Sigmoid colon (tissue), 7 donors: Measurements from ENCODE around the gene SP140L. TPM values are rescaled to one million over a fixed set of nuclear protein-coding genes. Genes with fewer than 3 reads are reported as not detected.

Experiments used
- DNase-seq: peaks from one replicate; pipeline ENCODE4 v3.0.0-alpha.2; 2019
- H3K27ac ChIP-seq, 4 donors: fragments of 200-600 bp; sonication (generic); one replicate each; pipeline ENCODE4 v1.5.1; 2016 to 2019; ENCODE audit warnings: mild to moderate bottlenecking in 1 of 4
- H3K27me3 ChIP-seq, 3 donors: fragments of 200-600 bp; sonication (generic); one replicate each; pipeline ENCODE4 v1.5.1; 2019; ENCODE audit warnings: mild to moderate bottlenecking in 1 of 3
- H3K36me3 ChIP-seq, 4 donors: fragments of 200-600 bp; sonication (generic); one replicate each; pipeline ENCODE4 v1.5.1; 2016 to 2019
- H3K4me1 ChIP-seq, 4 donors: fragments of 200-600 bp; sonication (generic); one replicate each; pipeline ENCODE4 v1.5.1; 2017 to 2019
- H3K4me3 ChIP-seq, 4 donors: fragments of 200-600 bp; sonication (generic); one replicate each; pipeline ENCODE4 v1.5.1; 2017 to 2019; ENCODE audit warnings: mild to moderate bottlenecking in 2 of 4, moderate library complexity in 1 of 4
- H3K9me3 ChIP-seq, 4 donors: fragments of 200-600 bp in 3 of 4; sonication (generic) in 3 of 4; one replicate each; pipeline versions ENCODE4 v1.5.1 to v1.6.1; 2013 to 2019
- EP300 ChIP-seq, 4 donors: sonication (generic); formaldehyde crosslinking; IDR thresholded peaks; one replicate each; pipeline ENCODE4 v1.6.1; 2017; ENCODE audit warnings: antibody characterized with exemption in 4 of 4
- POLR2A ChIP-seq, 2 donors: fragments of 450-650 bp; IDR thresholded peaks; one replicate each; pipeline ENCODE4 v1.6.1; 2016; ENCODE audit warnings: antibody characterized with exemption in 2 of 2, mild to moderate bottlenecking in 2 of 2, moderate library complexity in 2 of 2
- POLR2AphosphoS5 ChIP-seq, 4 donors: sonication (generic); formaldehyde crosslinking; IDR thresholded peaks; one replicate each; pipeline ENCODE4 v1.6.1; 2017; ENCODE audit warnings: antibody characterized with exemption in 4 of 4
- WGBS, 2 donors: extraction: QIAGEN DNeasy Blood & Tissue Kit; methylation state at CpG; one replicate each; pipeline ENCODE4 v1.1.7; 2013; 5-methylcytosine and 5-hydroxymethylcytosine counted together
- intact Hi-C: fragments of 100-400 bp; cut with DNase I; formaldehyde crosslinking; loops from one replicate; pipeline ENCODE4 v1.15.1; 2023
- polyA plus RNA-seq, 3 donors: library from polyadenylated mRNA; stranded (reverse); fragments of 200-250 nt; gene quantifications; one replicate each; pipeline ENCODE4 v1.2.3, GENCODE V29; 2013
- total RNA-seq, 4 donors: library from RNA; depleted of rRNA; stranded (reverse); fragments of >200 nt; gene quantifications; one replicate each; pipeline ENCODE4 v1.1.0, GENCODE V29; 2016
- TF ChIP-seq, protein P1 (sequence below), 4 experiments: fragments of 450-650 bp in 3 of 4; fragments of 200-600 bp in 1 of 4; IDR thresholded peaks; one replicate each; pipeline ENCODE4 v1.5.1; 2016 to 2019; ENCODE audit warnings: antibody characterized with exemption in 4 of 4, mild to moderate bottlenecking in 3 of 4, moderate library complexity in 2 of 4
- donor health status: healthy with polysubstance abuse.
- donor health status: Bipolar disorder and iron deficiency.
- donor health status: healthy.

SP140L gene
- total and polyA plus RNA-seq, 7 donors: 4.3 to 28.2 (median 8.2) TPM

DNA sequence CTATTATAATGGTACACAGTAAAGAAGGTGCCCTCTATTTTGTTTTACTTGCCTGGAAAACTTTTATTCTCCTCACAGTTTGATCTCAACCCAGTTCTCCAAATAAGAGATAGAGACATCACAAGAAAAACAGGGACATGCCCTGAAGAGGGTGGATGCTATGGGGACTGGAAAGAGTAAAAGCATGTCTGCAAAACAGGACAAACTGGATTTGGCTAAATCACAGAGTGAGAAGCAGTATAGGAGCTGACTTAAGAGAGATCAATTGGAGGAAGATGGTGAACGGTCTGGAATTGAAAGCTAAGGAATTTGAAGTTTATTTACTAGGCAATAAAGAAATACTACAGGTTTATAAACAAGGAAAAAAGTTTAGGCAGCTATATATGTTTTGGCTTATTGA, 33.0 kb downstream of the SP140L start:
- WGBS, 2 donors: 30 to 61% methylated on average over 1 of the region's 1 CpG
- Histone ChIP-seq H3K27me3 (no peaks in the 10 kb centered on the region), H3K9me3 (peaks cover 0 to 2% (median 0%) of the 10 kb centered on the region in 4 donors), H3K27ac (no peak overlapping the region), H3K4me1 (no peaks in the 10 kb centered on the region), H3K36me3 (peaks cover 0 to 47% (median 2%) of the 10 kb centered on the region in 4 donors), H3K4me3 (no peak overlapping the region)
- intact Hi-C loops: no loop called here
- no peak for DNase-seq
- no peak for TF ChIP-seq EP300 (IDR thresholded peaks at IDR 0.05)
- TF ChIP-seq POLR2AphosphoS5 (IDR thresholded peaks at IDR 0.05): no peak
- TF ChIP-seq, protein P1, sequence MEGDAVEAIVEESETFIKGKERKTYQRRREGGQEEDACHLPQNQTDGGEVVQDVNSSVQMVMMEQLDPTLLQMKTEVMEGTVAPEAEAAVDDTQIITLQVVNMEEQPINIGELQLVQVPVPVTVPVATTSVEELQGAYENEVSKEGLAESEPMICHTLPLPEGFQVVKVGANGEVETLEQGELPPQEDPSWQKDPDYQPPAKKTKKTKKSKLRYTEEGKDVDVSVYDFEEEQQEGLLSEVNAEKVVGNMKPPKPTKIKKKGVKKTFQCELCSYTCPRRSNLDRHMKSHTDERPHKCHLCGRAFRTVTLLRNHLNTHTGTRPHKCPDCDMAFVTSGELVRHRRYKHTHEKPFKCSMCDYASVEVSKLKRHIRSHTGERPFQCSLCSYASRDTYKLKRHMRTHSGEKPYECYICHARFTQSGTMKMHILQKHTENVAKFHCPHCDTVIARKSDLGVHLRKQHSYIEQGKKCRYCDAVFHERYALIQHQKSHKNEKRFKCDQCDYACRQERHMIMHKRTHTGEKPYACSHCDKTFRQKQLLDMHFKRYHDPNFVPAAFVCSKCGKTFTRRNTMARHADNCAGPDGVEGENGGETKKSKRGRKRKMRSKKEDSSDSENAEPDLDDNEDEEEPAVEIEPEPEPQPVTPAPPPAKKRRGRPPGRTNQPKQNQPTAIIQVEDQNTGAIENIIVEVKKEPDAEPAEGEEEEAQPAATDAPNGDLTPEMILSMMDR (IDR thresholded peaks at IDR 0.05): no peak

DNA sequence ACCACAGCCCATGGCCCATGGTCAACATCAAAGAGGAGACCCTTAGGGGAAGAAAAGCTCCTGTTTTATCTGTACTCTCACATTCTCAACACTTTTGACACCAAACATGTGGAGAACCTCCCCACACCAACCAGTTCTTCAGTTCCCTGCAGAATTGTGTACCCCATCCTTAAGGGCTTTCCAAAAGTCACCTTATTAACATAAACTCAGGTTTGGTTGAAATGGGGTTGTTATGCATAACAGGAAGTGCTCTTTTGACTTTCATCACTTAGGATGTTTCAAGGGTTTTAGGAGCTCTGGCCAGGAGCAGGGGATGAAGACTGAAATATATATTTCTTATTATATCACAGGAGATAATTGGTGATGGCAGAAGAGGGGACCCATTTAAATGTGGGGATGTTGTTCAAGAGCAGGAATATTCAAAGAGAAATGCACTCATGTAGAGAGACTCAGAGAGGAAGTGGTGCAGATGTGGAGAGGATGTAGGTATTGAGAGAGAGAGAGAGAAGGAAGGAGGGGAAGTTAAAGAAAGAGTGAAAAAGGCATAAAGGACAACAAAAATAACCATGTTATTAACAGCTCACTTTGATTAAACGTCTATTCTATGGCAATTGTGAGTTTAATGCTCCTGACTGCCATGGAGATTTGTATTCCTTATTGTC, 35.2 kb downstream of the SP140L start:
- 36 to 59% methylated on average over 1 of the region's 1 CpG for WGBS, 2 donors
- no peak for TF ChIP-seq EP300 (IDR thresholded peaks at IDR 0.05)
- TF ChIP-seq, protein P1 (IDR thresholded peaks at IDR 0.05): no peak
- no peak for TF ChIP-seq POLR2AphosphoS5 (IDR thresholded peaks at IDR 0.05)
- TF ChIP-seq POLR2A (IDR thresholded peaks at IDR 0.05): no peak
- Histone ChIP-seq H3K36me3 (peaks cover 0 to 47% (median 2%) of the 10 kb centered on the region in 4 donors), H3K9me3 (peaks cover 0 to under 1% (median 0%) of the 10 kb centered on the region in 4 donors), H3K4me3 (no peak overlapping the region), H3K4me1 (no peaks in the 10 kb centered on the region), H3K27ac (no peak overlapping the region), H3K27me3 (no peaks in the 10 kb centered on the region)
- DNase-seq: no peak
- intact Hi-C loops: no loop called here

DNA sequence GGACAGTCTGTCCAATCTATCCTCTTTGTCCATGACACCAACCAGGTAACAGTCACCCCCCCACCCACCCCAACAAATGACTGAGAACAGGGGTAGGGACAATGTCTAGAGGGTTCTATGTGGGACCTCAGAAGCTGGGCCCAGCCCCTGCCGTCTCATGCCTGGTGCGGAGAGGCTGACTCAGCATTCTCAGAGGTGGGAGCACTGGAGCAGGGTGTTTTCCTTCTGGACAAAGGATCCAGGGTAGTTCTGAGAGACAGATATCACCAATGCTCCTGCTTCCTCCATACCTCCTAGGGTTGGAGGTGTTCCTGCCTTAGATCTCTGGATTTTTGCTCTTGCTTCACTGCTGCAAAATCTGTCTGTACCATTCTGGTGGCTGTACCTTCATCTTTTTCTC, 55.1 kb downstream of the SP140L start:
- Histone ChIP-seq H3K27ac (no peak overlapping the region), H3K9me3 (no peaks in the 10 kb centered on the region), H3K36me3 (peaks cover 0 to 22% (median 0%) of the 10 kb centered on the region in 4 donors), H3K4me1 (no peaks in the 10 kb centered on the region), H3K4me3 (no peak overlapping the region), H3K27me3 (no peaks in the 10 kb centered on the region)
- 97% methylated on average over 2 of the region's 2 CpGs for WGBS, 2 donors
- intact Hi-C loops: no loop called here
- TF ChIP-seq, protein P1 (IDR thresholded peaks at IDR 0.05): no peak
- TF ChIP-seq POLR2AphosphoS5 (IDR thresholded peaks at IDR 0.05): no peak
- no peak for TF ChIP-seq POLR2A (IDR thresholded peaks at IDR 0.05)
- no peak for DNase-seq

DNA sequence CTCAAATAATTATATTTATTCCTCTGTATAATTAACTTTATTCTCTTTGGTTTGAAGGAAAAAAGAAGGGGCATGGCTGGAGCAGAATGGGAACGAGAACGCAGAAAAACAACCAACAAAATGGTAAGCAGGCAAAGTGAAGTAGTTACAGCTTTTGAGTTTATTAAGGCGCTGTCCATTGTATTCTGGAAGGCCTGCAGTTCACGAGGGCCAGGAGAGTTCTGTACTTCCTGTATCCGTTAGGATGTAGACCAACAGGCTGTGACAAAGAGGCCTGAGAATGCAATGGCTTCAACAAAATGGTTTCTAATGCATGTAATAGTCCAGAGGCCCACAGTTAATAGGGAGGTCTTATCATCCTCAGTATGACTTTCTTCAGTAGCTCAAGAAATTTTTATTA, 56.5 kb downstream of the SP140L start:
- DNase-seq: no peak
- Histone ChIP-seq H3K27ac (no peak overlapping the region), H3K27me3 (no peaks in the 10 kb centered on the region), H3K36me3 (peaks cover 0 to 23% (median 0%) of the 10 kb centered on the region in 4 donors), H3K4me3 (no peak overlapping the region), H3K4me1 (no peaks in the 10 kb centered on the region), H3K9me3 (no peaks in the 10 kb centered on the region)
- intact Hi-C loops: no loop called here
- no peak for TF ChIP-seq POLR2A (IDR thresholded peaks at IDR 0.05)
- TF ChIP-seq, protein P1 (IDR thresholded peaks at IDR 0.05): no peak
- TF ChIP-seq EP300 (IDR thresholded peaks at IDR 0.05): no peak
- TF ChIP-seq POLR2AphosphoS5 (IDR thresholded peaks at IDR 0.05): no peak
- WGBS, 2 donors: 93 to 96% methylated on average over 5 of the region's 5 CpGs

DNA sequence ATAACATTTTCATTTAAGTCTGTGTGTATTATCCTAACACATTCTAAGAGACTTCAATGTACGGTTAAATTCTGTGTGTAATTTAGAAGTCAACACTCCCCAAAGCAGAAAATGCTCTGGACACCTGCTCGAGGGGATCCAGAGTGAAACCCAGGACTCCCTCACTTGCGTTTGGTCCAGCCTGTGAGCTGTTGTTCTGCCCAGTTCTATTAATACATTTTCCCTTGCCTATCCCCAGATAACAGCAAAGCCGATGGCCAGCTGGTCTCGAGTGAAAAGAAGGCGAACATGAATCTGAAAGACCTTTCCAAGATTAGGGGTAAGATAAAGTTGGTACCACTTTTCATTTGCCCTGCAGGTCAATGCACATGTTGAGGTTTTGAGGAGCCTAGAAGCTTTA, 58.0 kb downstream of the SP140L start:
- no peak for DNase-seq
- peaks cover 0 to 38% (median 5%) of the 10 kb centered on the region in 4 donors for H3K36me3 ChIP-seq
- H3K4me1 ChIP-seq: no peaks in the 10 kb centered on the region
- H3K27me3 ChIP-seq: no peaks in the 10 kb centered on the region
- TF ChIP-seq, protein P1 (IDR thresholded peaks at IDR 0.05): no peak
- TF ChIP-seq EP300 (IDR thresholded peaks at IDR 0.05): no peak
- TF ChIP-seq POLR2A (IDR thresholded peaks at IDR 0.05): no peak
- TF ChIP-seq POLR2AphosphoS5 (IDR thresholded peaks at IDR 0.05): no peak
- WGBS, 2 donors: 96 to 97% methylated on average over 6 of the region's 6 CpGs
- H3K4me3 ChIP-seq: no peak overlapping the region
- intact Hi-C loops: no loop called here
- no peak overlapping the region for H3K27ac ChIP-seq
- no peaks in the 10 kb centered on the region for H3K9me3 ChIP-seq
